Tibial nerve (tissue), 4 donors: ENCODE results near the gene RIGI.

Experiments used
- CTCF ChIP-seq, 5 experiments: fragments of 200-600 bp in 3 of 5; fragments of 450-650 bp in 2 of 5; sonication (generic) in 3 of 5; IDR thresholded peaks; one replicate each; pipeline ENCODE4 v1.5.1; 2016 to 2019; ENCODE audit warnings: antibody characterized with exemption in 5 of 5, mild to moderate bottlenecking in 3 of 5, moderate library complexity in 2 of 5
- EP300 ChIP-seq, 2 donors: sonication (generic); formaldehyde crosslinking; IDR thresholded peaks; one replicate each; pipeline ENCODE4 v1.6.1; 2017; ENCODE audit warnings: antibody characterized with exemption in 2 of 2, mild to moderate bottlenecking in 1 of 2
- POLR2A ChIP-seq, 2 donors: fragments of 450-650 bp; IDR thresholded peaks; one replicate each; pipeline ENCODE4 v1.6.1; 2017; ENCODE audit warnings: antibody characterized with exemption in 2 of 2, mild to moderate bottlenecking in 2 of 2, moderate library complexity in 2 of 2

- TF ChIP-seq CTCF (IDR thresholded peaks at IDR 0.05) (no peak), EP300 (IDR thresholded peaks at IDR 0.05) (no peak), POLR2A (IDR thresholded peaks at IDR 0.05) (no peak)
Measured at GRCh38 chr9:32503008-32503407, 23.0 kb downstream of the RIGI start.
